KMS-11 (cell line): ENCODE results near the gene MSTO1.
"Not testable (repeated sequence)": the region's sequence is repeated elsewhere in the genome, so short reads cannot be mapped to it uniquely, and the experiment has no call there.

Source experiments
- H2AFZ ChIP-seq: fragments of 200-600 bp; sonication (generic); 2 replicates; pipeline ENCODE4 v1.6.1; 2016; ENCODE audit warnings: antibody characterized with exemption, mixed run types, low read depth
- H3K27ac ChIP-seq: fragments of 200-600 bp; sonication (generic); 2 replicates; pipeline ENCODE4 v1.6.1; 2016; ENCODE audit warnings: mild to moderate bottlenecking, mixed run types
- H3K27me3 ChIP-seq: fragments of 200-600 bp; sonication (generic); 2 replicates; pipeline ENCODE4 v1.6.1; 2017; ENCODE audit warnings: mild to moderate bottlenecking, low read depth, mixed run types, moderate library complexity; ENCODE audit not compliant: insufficient read depth
- H3K36me3 ChIP-seq: fragments of 200-600 bp; sonication (generic); 2 replicates; pipeline ENCODE4 v1.6.1; 2017; ENCODE audit warnings: mild to moderate bottlenecking, mixed run types; ENCODE audit not compliant: insufficient read depth
- H3K4me1 ChIP-seq: fragments of 200-600 bp; sonication (generic); 2 replicates; pipeline ENCODE4 v1.6.1; 2016; ENCODE audit warnings: mild to moderate bottlenecking, low read depth, mixed run types; ENCODE audit not compliant: poor library complexity, severe bottlenecking
- H3K4me2 ChIP-seq: fragments of 200-600 bp; sonication (generic); 2 replicates; pipeline ENCODE4 v1.7.0; 2016; ENCODE audit warnings: mild to moderate bottlenecking, mixed run types
- H3K4me3 ChIP-seq: fragments of 200-600 bp; sonication (generic); IDR thresholded peaks from 2 replicates; pipeline ENCODE4 v1.6.1; 2017; ENCODE audit warnings: low read depth, low read length, mixed read lengths; ENCODE audit not compliant: insufficient read depth
- H3K79me2 ChIP-seq: fragments of 200-600 bp; sonication (generic); 2 replicates; pipeline ENCODE4 v1.6.1; 2016; ENCODE audit warnings: low read depth, mixed run types; ENCODE audit not compliant: insufficient read depth
- H3K9ac ChIP-seq: fragments of 200-600 bp; sonication (generic); 2 replicates; pipeline ENCODE4 v1.6.1; 2016; ENCODE audit warnings: mild to moderate bottlenecking, mixed run types
- H4K20me1 ChIP-seq: fragments of 200-600 bp; sonication (generic); 2 replicates; pipeline ENCODE4 v1.6.1; 2016; ENCODE audit warnings: mild to moderate bottlenecking, mixed run types; ENCODE audit not compliant: insufficient read depth
- CTCF ChIP-seq: fragments of 200-600 bp; sonication (generic); conservative IDR thresholded peaks from 2 replicates; pipeline ENCODE4 v1.6.1; 2017; ENCODE audit warnings: low read depth, mild to moderate bottlenecking, antibody characterized with exemption, low read length, moderate library complexity, mixed read lengths

Gene MSTO1

GRCh38 chr1:155623357-155623756 lies 13.3 kb downstream of the MSTO1 start:
- H3K36me3 ChIP-seq, result no peaks in the 10 kb centered on the region
- no peak overlapping the region for H3K4me3 ChIP-seq
- H3K27ac ChIP-seq, result no peak overlapping the region
- no peaks in the 10 kb centered on the region for H3K4me1 ChIP-seq
- no peaks in the 10 kb centered on the region for H3K27me3 ChIP-seq
- no peak overlapping the region for H3K9ac ChIP-seq
- TF ChIP-seq CTCF, result no peak
- no peaks in the 10 kb centered on the region for H4K20me1 ChIP-seq
- no peaks in the 10 kb centered on the region for H3K79me2 ChIP-seq
- H2AFZ ChIP-seq, result no peak overlapping the region
- H3K4me2 ChIP-seq, result no peak overlapping the region

DNA sequence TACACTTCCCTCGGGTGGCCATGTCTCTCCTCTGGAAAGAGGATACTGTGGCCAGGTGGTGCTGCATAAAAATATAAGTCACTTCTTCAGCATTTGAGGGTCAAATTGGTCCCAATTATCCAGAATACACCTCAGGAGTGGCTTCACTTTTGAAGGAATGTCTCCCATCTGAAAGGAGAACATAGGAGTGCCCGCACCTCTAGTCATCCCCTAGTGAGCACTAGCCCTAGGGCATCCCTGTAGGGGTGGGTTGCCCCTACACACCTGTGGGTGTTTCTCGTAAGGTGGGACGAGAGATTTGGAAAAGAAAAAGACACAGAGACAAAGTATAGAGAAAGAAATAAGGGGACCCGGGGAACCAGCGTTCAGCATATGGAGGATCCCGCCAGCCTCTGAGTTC lies 16.4 kb downstream of the MSTO1 start:
- not testable (repeated sequence) for H3K36me3 ChIP-seq, H2AFZ ChIP-seq, H3K9ac ChIP-seq, H3K4me1 ChIP-seq, H3K27ac ChIP-seq, H3K79me2 ChIP-seq, H4K20me1 ChIP-seq, H3K27me3 ChIP-seq, H3K4me3 ChIP-seq, H3K4me2 ChIP-seq

DNA sequence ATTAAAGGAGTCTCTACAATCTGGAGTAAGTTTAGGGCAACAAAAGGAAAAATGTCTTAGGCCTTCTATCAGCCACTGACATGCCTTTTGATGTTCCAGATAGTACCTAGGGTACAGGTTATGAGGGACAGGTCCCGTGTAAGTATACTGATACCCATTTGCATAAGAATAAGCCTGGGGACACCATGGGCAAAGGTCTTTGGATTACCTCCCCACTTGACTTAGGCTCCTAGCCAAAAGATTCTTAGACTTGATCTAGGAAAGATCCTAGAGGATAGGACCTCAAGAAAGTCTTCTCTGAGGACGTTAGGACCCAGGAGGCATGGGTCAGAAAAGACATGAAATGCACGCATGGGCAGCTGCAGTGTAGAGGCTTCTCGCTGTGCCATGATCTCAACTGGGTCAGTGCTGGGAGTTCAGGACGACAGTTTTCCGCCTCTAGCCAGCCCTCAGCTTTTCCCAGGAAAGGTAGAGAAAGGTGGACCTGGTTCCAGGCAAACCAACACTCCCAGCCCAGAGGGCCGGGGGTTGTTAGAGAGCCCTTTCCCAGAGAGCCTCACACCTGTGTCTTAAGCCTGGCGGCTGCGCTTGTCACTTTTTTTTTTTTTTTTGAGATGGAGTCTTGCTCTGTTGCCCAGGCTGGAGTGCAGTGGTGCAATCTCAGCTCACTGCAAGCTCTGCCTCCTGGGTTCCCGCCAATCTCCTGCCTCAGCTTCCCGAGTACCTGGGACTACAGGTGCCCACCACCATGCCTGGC lies 26.6 kb downstream of the MSTO1 start:
- no peak overlapping the region for H2AFZ ChIP-seq
- no peaks in the 10 kb centered on the region for H3K79me2 ChIP-seq
- H3K4me1 ChIP-seq, result peaks cover 3% of the 10 kb centered on the region
- H3K27me3 ChIP-seq, result no peaks in the 10 kb centered on the region
- no peak overlapping the region for H3K27ac ChIP-seq
- no peak overlapping the region for H3K4me3 ChIP-seq
- H3K9ac ChIP-seq, result no peak overlapping the region
- H4K20me1 ChIP-seq, result no peaks in the 10 kb centered on the region
- no peak for TF ChIP-seq CTCF
- no peak overlapping the region for H3K4me2 ChIP-seq
- H3K36me3 ChIP-seq, result no peaks in the 10 kb centered on the region

GRCh38 chr1:155640367-155640766 lies 30.3 kb downstream of the MSTO1 start:
- H3K27me3 ChIP-seq, result no peaks in the 10 kb centered on the region
- H3K36me3 ChIP-seq, result no peaks in the 10 kb centered on the region
- no peak for TF ChIP-seq CTCF
- no peaks in the 10 kb centered on the region for H3K79me2 ChIP-seq
- H3K4me1 ChIP-seq, result peaks cover 3% of the 10 kb centered on the region
- H4K20me1 ChIP-seq, result no peaks in the 10 kb centered on the region
- H2AFZ ChIP-seq, result no peak overlapping the region
- no peak overlapping the region for H3K27ac ChIP-seq
- H3K9ac ChIP-seq, result no peak overlapping the region
- no peak overlapping the region for H3K4me3 ChIP-seq
- no peak overlapping the region for H3K4me2 ChIP-seq

GRCh38 chr1:155642559-155643180 lies 32.7 kb downstream of the MSTO1 start:
- not testable (repeated sequence) for H3K27ac ChIP-seq, H3K4me1 ChIP-seq, H3K4me3 ChIP-seq, H4K20me1 ChIP-seq, H3K9ac ChIP-seq, H3K27me3 ChIP-seq, H3K79me2 ChIP-seq, H2AFZ ChIP-seq, H3K4me2 ChIP-seq, H3K36me3 ChIP-seq
